Measurements from ENCODE around the gene SLCO4A1.

Gene SLCO4A1

GRCh38 chr20:62703853-62704228, 61.5 kb downstream of the SLCO4A1 start:
- DNase-seq, result no peak

GRCh38 chr20:62704341-62704948, 62.1 kb downstream of the SLCO4A1 start:
- no peak for DNase-seq

DNA sequence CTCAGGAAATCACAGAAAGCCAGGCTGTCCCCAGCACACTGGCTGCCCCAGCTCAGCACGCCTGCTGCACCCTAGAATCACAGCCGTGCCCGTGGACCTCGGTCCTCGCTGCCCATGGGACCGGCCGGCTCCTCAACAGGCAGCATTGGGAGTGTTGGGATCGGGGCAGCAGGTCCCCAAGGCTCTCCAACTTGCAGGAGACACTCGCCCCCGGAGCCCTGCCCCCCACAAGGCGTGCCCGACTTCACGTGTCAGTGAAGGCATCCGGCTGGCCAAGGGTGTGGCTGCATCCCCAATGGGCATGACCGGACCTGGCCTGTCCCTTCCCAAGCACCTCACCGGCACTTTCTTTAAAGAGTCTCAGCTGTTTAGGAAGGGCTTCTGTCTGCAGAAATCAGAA, 63.3 kb downstream of the SLCO4A1 start:
- no peak for DNase-seq

DNA sequence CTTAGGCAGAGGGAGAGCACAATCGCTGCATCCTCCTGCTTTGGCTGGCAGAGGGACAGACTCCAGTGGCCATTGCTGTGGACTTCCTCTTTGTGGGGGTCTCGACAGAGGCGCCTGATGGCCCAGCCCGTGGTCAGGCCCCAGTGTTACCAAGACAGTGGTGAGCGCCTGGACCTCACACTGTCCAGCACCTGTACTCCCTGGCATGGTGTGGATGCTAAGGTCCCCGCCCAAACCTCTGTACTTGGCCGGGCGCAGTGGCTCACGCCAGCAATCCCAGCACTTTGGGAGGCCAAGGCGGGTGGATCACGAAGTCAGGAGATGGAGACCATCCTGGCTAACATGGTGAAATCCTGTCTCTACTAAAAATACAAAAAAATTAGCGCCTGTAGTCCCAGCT, 64.0 kb downstream of the SLCO4A1 start:
- no peak for DNase-seq

DNA sequence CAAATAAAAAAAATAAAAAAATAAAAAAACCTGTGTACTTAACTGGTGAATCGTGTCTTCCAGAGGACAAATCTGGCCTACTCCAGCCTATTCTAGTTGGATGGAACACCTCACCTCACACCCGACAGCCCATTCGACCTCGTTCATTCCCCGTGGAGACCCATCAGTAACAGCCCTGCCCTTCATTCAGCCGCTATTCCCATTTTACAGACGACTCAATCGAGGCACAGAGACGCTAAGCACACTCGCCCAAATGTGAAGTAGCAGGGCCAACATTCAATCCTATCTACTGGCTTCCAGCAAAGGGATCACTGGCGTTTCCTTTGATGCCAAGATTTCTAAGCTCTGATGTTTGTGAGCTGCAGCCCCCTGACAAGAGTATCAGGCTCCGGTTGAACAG, 64.6 kb downstream of the SLCO4A1 start:
- no peak for DNase-seq

GRCh38 chr20:62707276-62707920, 65.1 kb downstream of the SLCO4A1 start:
- no peak for DNase-seq

DNA sequence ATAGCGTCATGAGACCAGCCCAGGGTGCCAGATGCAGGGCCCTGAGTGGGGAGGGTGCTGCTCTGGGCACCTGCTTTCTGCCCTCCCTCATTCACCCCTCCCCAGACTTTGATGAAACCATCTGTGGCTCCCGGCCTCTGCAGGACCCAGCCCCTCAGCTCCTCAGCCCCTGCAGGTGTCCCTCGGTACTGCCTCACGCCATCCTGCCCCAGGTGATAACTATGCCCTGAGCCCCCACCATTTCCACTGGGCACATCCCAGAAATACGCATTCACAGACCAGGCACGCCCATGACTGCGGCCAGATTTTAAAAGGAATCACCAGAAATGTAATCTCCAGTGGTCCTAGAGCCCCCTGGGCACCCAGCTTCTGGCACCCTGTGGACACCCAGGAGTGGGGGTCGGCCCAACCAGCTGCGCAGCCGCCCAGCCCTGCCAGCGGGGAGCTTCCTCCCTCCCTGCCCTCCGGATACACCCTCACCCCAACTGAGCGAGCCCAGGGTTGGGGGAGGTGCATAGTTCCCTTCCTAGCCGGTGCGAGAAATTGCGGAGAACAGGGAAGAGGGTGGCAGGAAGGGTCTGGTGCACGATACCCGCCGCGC, 65.7 kb downstream of the SLCO4A1 start:
- DNase-seq, result no peak

GRCh38 chr20:62708591-62709536, 66.6 kb downstream of the SLCO4A1 start, which contains the start of gene NTSR1:
Gene NTSR1 (plus strand): TSS chr20:62708836. CDS start chr20:62709208, 372 bp downstream.
- DNase-seq, result no peak

GRCh38 chr20:62709537-62709905, 67.2 kb downstream of the SLCO4A1 start:
- no peak for DNase-seq

- DNase-seq, result no peak
Measured at GRCh38 chr20:62710221-62710885, 68.0 kb downstream of the SLCO4A1 start.

GRCh38 chr20:62710886-62711702, 68.8 kb downstream of the SLCO4A1 start:
- DNase-seq, result no peak

- DNase-seq, result no peak
Measured at GRCh38 chr20:62711703-62712101, 69.4 kb downstream of the SLCO4A1 start.

- DNase-seq, result no peak
Measured at GRCh38 chr20:62712606-62713005, 70.3 kb downstream of the SLCO4A1 start.

DNA sequence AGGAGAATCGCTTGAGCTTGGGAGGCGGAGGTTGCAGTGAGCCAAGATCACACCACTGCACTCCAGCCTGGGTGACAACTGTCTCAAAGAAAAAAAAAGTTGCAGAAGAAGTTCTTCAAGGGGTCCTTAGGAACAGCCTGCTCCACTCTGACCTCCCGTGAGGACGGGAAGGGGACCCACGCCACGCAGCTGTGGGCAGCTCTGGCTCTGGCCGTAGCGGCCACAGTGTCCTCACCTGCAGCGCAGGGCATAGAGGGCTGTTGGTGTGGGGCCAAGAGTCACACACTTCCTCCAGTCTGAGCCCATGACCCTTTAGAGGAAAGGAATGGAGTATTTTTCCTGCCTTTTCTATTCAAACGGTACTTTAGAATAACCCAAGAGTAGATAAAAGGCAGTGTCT, 71.7 kb downstream of the SLCO4A1 start:
- DNase-seq, result no peak

DNA sequence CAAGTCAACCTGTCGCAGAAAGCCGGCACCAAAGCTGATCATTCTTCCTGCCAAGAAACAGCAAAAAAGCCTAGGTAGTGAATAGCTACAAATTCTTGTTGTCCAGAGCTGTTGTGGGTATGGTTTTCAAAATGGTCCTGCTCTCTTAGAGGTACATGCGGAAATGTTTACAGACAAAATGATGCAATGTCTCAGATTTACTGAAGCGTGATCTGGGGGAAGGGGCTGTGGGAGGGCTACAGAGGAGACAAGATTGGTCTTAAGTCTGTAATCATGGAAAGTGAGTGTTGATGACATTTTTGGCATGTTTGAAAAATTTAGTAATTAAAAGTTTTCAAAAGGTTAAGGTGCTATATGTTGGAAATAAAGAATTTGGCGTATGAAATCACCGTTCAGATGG, 72.5 kb downstream of the SLCO4A1 start:
- no peak for DNase-seq

GRCh38 chr20:62715201-62715600, 72.9 kb downstream of the SLCO4A1 start:
- no peak for DNase-seq

DNA sequence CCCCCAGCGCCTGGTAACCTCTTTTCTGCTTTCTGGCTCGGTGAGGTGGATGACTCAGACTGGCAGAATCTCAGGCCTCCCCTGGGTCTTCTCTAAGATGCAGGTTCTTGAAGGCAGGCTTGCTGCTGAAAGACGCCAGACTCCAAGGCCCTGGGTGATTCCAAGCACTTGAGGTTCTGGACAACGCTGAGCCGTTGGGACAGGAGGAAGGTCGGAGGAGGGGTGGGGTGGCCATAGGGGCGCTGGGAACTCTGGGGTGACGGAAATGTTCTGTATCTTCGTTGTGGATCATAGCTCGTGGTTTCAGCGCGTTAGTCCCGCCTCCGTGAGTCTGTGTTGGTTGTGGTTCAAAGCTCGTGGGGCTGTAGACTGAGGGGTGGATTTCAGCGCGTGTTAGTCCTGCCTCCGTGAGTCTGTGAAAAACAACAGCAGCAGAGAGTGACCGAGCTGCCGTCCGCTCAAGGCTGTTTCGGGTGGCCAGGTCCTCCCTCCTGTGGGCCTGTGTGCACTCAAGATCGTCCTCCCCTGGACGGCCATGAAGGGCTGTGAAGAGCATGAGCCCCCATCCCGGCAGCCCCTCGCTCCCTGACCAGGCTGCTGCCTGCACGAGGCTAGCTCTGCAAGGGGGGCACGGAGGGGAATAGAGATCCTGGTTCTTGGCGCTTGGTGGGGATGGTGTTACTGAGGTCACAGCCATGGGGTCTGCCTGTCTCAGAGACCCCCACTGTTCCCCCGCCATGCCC, 74.1 kb downstream of the SLCO4A1 start:
- DNase-seq, result peak; percentile 56

GRCh38 chr20:62716941-62717310, 74.6 kb downstream of the SLCO4A1 start:
- DNase-seq, result no peak

DNA sequence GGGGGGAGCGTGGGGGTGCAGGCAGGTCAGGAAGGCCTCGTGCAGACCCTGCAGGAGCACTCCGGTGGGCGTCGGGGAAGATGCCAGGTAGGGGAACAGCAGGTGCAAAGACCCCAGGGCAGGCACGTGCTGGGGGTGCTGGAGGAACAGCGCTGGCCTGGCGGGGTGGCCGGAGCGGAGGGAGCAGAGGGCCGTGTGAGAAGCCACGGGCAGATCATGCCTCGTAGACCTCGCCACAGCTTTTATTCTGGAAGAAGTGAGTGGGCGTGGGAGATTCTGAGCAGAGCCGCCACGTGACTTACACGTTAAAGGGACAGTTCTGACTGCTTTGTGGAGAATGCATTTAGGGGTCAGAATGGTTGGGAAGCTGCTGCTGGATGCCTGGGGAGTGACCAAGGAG, 75.6 kb downstream of the SLCO4A1 start:
- DNase-seq, result no peak

GRCh38 chr20:62718546-62718945, 76.2 kb downstream of the SLCO4A1 start:
- no peak for DNase-seq

GRCh38 chr20:62719250-62719935, 77.1 kb downstream of the SLCO4A1 start:
- no peak for DNase-seq
